Sigmoid colon (tissue), 4 donors: ENCODE results near the gene XYLT2.

Experiments
- CTCF ChIP-seq, 4 experiments: fragments of 450-650 bp in 3 of 4; fragments of 200-600 bp in 1 of 4; IDR thresholded peaks; one replicate each; pipeline ENCODE4 v1.5.1; 2016 to 2019; ENCODE audit warnings: antibody characterized with exemption in 4 of 4, mild to moderate bottlenecking in 3 of 4, moderate library complexity in 2 of 4
- EP300 ChIP-seq, 4 donors: sonication (generic); formaldehyde crosslinking; IDR thresholded peaks; one replicate each; pipeline ENCODE4 v1.6.1; 2017; ENCODE audit warnings: antibody characterized with exemption in 4 of 4

DNA sequence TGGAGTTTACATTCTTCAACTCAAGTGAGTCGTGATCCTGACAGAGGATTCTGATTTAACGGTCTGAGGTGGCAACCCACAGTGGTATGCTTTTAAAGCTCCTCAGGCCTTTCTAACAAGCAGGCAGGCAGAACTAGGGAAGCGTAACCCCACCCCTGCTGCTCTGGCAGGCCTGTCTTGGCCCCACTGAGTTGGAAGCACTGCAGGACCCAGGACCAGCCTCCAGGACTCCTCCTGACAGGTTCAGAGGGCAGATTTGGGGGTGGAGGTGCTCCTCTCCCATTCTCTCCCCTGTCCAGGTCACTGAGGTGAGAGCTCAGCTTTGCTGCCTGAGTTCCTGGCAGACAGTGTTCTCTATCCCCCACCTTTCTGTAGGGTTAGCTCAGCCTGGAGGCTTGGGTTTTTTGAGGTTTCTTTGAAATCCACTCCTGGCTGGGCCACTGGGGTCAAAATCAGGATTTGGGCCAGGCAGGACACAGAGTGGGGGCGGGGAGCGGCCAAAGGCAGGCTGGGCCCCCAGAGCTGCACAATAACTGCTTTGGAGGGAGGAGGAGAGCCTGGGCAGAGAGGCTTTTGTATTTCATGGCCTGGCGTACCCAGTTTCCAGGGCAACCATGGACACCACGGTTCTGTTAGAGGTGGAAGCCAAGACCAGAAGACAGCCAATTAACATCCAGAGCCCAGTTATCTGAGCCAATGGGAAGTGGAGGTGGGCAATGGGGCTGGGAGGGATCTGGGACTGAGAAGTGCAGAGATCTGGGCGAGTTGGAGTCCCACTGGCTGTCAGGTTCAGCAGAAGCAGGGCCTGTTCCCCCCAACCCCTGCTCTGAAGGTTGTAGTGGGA, 17.5 kb downstream of the XYLT2 start:
- TF ChIP-seq CTCF (IDR thresholded peaks at IDR 0.05) = no peak
- no peak for TF ChIP-seq EP300 (IDR thresholded peaks at IDR 0.05)
